Ovary (tissue), 3 donors: Measurements from ENCODE around the gene CXCR4.

ENCODE experiments used
- POLR2A ChIP-seq: fragments of 450-650 bp; IDR thresholded peaks from one replicate; pipeline ENCODE4 v1.6.1; 2017; ENCODE audit warnings: antibody characterized with exemption, mild to moderate bottlenecking, moderate library complexity
- TF ChIP-seq, protein P1 (sequence below), 3 donors: fragments of 450-650 bp in 2 of 3; fragments of 200-600 bp in 1 of 3; IDR thresholded peaks; one replicate each; pipeline versions ENCODE4 v1.5.1 to v1.8.0; 2016 to 2022; ENCODE audit warnings: antibody characterized with exemption in 3 of 3, mild to moderate bottlenecking in 1 of 3
- donor health status: DM: no; HTN: no; CAD: no.

DNA sequence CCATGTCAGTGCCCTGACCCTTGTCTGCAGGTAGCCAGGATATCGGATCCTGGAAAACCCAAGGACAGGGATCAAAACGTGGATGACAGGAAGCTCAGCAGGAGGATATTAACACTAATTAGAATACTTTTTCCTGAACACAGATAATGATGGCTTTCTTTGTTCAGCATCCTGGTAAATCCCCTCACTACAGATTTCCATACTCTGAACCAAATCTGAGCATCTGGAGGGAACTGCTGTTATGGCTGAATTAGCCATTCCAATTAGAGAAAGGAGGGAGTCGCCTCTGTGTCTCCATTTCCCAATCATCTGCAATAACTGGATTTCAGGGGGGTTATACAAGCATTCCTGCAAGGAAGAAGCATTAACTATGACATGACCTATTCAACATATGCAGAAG is 24.4 kb downstream of the CXCR4 start:
- no peak for TF ChIP-seq POLR2A
- TF ChIP-seq, protein P1, sequence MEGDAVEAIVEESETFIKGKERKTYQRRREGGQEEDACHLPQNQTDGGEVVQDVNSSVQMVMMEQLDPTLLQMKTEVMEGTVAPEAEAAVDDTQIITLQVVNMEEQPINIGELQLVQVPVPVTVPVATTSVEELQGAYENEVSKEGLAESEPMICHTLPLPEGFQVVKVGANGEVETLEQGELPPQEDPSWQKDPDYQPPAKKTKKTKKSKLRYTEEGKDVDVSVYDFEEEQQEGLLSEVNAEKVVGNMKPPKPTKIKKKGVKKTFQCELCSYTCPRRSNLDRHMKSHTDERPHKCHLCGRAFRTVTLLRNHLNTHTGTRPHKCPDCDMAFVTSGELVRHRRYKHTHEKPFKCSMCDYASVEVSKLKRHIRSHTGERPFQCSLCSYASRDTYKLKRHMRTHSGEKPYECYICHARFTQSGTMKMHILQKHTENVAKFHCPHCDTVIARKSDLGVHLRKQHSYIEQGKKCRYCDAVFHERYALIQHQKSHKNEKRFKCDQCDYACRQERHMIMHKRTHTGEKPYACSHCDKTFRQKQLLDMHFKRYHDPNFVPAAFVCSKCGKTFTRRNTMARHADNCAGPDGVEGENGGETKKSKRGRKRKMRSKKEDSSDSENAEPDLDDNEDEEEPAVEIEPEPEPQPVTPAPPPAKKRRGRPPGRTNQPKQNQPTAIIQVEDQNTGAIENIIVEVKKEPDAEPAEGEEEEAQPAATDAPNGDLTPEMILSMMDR (IDR thresholded peaks at IDR 0.05), result no peak
